Measurements from ENCODE around the gene CNKSR3. TPM values are rescaled to one million over a fixed set of nuclear protein-coding genes. Genes with fewer than 3 reads are reported as not detected.

Gene CNKSR3
- total and polyA plus RNA-seq, 2 experiments from 2014 or later: 1.9 to 5.7 TPM

DNA sequence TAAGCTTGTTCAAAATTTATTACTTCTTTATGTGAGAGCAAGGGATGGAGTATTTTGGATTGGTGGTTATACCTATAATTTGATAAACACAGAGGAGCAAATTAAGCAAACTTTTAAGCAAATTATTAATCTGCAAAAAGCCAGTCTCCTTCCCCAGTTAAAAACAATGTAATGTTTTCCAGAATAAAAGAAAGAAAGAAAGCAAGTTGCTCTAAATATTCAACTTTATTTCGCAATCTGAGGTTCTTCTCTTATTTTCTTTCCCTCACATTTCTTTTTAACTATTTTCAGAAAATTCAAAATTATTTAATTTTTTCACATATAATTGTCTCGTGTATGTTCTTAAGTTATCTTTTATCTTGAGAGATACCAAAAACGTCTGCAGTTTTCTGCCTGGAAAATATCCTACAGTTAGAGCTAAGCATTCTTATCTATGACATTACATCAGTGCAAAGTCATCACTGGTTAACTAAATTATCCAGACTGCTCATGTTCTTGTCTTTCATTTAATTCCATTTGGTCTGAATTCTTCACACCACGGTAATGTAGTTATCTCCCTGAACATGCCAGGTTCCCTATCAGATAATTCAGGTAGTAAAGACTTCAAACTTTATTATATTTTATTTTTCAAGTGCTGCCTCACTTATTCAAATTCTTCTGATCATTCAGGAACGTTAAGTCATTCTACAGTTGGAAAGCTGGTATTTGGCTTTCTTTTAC lies 3.3 kb upstream of the CNKSR3 start (continued):
- TF ChIP-seq REST (IDR thresholded peaks at IDR 0.05; ENCODE audit: unreplicated experiment) (no peak), POLR2AphosphoS5 (IDR thresholded peaks at IDR 0.05; ENCODE audit: low read depth) (no peak), NANOG (IDR thresholded peaks at IDR 0.05; ENCODE audit: borderline replicate concordance) (no peak), ZNF114 (CRISPR knock-in tag; IDR thresholded peaks at IDR 0.05) (no peak), CREB1 (CRISPR knock-in tag; IDR thresholded peaks at IDR 0.05; ENCODE audit: low read depth) (no peak), EZH2phosphoT487 (IDR thresholded peaks at IDR 0.05; ENCODE audit: unreplicated experiment) (no peak)

GRCh38 chr6:154512201-154512600 lies 1.7 kb upstream of the CNKSR3 start:
- TF ChIP-seq STAT1 (IDR thresholded peaks at IDR 0.05; ENCODE audit: unreplicated experiment) (no peak), JUNB (IDR thresholded peaks at IDR 0.05; ENCODE audit: unreplicated experiment) (no peak), ETS1 (IDR thresholded peaks at IDR 0.05) (no peak), ZNF114 (CRISPR knock-in tag; IDR thresholded peaks at IDR 0.05) (no peak), CTCF (conservative IDR thresholded peaks at IDR 0.05; ENCODE audit: low read depth in 2 of 2) (no peak), ZNF331 (CRISPR knock-in tag; IDR thresholded peaks at IDR 0.05; ENCODE audit: low read depth) (no peak)
- TF ChIP-seq, protein P1, sequence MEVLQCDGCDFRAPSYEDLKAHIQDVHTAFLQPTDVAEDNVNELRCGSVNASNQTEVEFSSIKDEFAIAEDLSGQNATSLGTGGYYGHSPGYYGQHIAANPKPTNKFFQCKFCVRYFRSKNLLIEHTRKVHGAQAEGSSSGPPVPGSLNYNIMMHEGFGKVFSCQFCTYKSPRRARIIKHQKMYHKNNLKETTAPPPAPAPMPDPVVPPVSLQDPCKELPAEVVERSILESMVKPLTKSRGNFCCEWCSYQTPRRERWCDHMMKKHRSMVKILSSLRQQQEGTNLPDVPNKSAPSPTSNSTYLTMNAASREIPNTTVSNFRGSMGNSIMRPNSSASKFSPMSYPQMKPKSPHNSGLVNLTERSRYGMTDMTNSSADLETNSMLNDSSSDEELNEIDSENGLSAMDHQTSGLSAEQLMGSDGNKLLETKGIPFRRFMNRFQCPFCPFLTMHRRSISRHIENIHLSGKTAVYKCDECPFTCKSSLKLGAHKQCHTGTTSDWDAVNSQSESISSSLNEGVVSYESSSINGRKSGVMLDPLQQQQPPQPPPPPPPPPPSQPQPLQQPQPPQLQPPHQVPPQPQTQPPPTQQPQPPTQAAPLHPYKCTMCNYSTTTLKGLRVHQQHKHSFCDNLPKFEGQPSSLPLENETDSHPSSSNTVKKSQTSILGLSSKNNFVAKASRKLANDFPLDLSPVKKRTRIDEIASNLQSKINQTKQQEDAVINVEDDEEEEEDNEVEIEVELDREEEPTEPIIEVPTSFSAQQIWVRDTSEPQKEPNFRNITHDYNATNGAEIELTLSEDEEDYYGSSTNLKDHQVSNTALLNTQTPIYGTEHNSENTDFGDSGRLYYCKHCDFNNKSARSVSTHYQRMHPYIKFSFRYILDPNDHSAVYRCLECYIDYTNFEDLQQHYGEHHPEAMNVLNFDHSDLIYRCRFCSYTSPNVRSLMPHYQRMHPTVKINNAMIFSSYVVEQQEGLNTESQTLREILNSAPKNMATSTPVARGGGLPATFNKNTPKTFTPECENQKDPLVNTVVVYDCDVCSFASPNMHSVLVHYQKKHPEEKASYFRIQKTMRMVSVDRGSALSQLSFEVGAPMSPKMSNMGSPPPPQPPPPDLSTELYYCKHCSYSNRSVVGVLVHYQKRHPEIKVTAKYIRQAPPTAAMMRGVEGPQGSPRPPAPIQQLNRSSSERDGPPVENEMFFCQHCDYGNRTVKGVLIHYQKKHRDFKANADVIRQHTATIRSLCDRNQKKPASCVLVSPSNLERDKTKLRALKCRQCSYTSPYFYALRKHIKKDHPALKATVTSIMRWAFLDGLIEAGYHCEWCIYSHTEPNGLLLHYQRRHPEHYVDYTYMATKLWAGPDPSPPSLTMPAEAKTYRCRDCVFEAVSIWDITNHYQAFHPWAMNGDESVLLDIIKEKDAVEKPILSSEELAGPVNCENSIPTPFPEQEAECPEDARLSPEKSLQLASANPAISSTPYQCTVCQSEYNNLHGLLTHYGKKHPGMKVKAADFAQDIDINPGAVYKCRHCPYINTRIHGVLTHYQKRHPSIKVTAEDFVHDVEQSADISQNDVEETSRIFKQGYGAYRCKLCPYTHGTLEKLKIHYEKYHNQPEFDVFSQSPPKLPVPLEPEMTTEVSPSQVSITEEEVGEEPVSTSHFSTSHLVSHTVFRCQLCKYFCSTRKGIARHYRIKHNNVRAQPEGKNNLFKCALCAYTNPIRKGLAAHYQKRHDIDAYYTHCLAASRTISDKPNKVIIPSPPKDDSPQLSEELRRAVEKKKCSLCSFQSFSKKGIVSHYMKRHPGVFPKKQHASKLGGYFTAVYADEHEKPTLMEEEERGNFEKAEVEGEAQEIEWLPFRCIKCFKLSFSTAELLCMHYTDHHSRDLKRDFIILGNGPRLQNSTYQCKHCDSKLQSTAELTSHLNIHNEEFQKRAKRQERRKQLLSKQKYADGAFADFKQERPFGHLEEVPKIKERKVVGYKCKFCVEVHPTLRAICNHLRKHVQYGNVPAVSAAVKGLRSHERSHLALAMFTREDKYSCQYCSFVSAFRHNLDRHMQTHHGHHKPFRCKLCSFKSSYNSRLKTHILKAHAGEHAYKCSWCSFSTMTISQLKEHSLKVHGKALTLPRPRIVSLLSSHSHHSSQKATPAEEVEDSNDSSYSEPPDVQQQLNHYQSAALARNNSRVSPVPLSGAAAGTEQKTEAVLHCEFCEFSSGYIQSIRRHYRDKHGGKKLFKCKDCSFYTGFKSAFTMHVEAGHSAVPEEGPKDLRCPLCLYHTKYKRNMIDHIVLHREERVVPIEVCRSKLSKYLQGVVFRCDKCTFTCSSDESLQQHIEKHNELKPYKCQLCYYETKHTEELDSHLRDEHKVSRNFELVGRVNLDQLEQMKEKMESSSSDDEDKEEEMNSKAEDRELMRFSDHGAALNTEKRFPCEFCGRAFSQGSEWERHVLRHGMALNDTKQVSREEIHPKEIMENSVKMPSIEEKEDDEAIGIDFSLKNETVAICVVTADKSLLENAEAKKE (CRISPR knock-in tag; IDR thresholded peaks at IDR 0.05): no peak
- peak overlapping the region; percentile 71 for H3K4me2 ChIP-seq
- no peaks in the 10 kb centered on the region for H3K9me2 ChIP-seq (ENCODE audit: insufficient read depth)
- Mint-ChIP-seq H3K27me3 (ENCODE audit: insufficient read depth, low read depth, poor library complexity) (peaks cover 27% of the 10 kb centered on the region), H3K4me3 (peak overlapping the region; percentile 78; the same call in 1 of the 3 replicates), H3K9me3 (no peaks in the 10 kb centered on the region), H3K4me1 (peaks cover 55% of the 10 kb centered on the region), H3K27ac (no peak overlapping the region), H3K36me3 (ENCODE audit: low read depth) (no peaks in the 10 kb centered on the region)
- H2AFZ ChIP-seq: no peak overlapping the region
- ATAC-seq (no peak), DNase-seq (ENCODE audit: low spot score) (no peak)
- H3K79me2 ChIP-seq (replicated peaks; ENCODE audit: insufficient read depth): peaks cover 8% of the 10 kb centered on the region
- peak overlapping the region; percentile 42; the same call in 1 of the 2 replicates for H3K4me3 ChIP-seq
- peaks cover 6% of the 10 kb centered on the region for H4K20me1 ChIP-seq (replicated peaks; ENCODE audit: insufficient read depth)
- H3K36me3 ChIP-seq (ENCODE audit: insufficient read depth): no peaks in the 10 kb centered on the region; the same call in 1 of the 2 replicates
- H3F3A ChIP-seq (replicated peaks; ENCODE audit: low read depth): 0 out of 2 replicates have a peak, but pooled peaks cover 3% of the 10 kb centered on the region
- no peak overlapping the region for H3K27ac ChIP-seq (ENCODE audit: low read depth)
- peaks cover 51% of the 10 kb centered on the region for H3K4me1 ChIP-seq (ENCODE audit: insufficient read depth)
- peaks cover 85% of the 10 kb centered on the region for H3K27me3 ChIP-seq (ENCODE audit: insufficient read depth)

All from GM23338 (cell line).